HG02610 (cell line): ENCODE results near the gene SPTSSA.

ENCODE experiments used
- ATAC-seq: cut with Tn5 transposase; IDR thresholded peaks from one replicate; pipeline ENCODE4 v1.9.1; 2021; ENCODE audit warnings: mild to moderate bottlenecking, moderate library complexity; ENCODE audit not compliant: unreplicated experiment

Gene SPTSSA

GRCh38 chr14:34472706-34473279 lies 10.8 kb upstream of the SPTSSA start:
- no peak for ATAC-seq

GRCh38 chr14:34470319-34470718 lies 8.3 kb upstream of the SPTSSA start:
- peak; percentile 58 for ATAC-seq

- no peak for ATAC-seq
Observed at GRCh38 chr14:34466691-34467090, 4.7 kb upstream of the SPTSSA start.

- ATAC-seq, result no peak
Observed at GRCh38 chr14:34465069-34465859, 3.2 kb upstream of the SPTSSA start.

GRCh38 chr14:34463598-34463961 lies 1.5 kb upstream of the SPTSSA start:
- ATAC-seq, result no peak

- peak; percentile 42 for ATAC-seq
Observed at GRCh38 chr14:34461334-34462131, 507 bp downstream of the SPTSSA start.

- ATAC-seq, result no peak
Observed at GRCh38 chr14:34460841-34461240, 1.2 kb downstream of the SPTSSA start.

- no peak for ATAC-seq
Observed at GRCh38 chr14:34460295-34460694, 1.7 kb downstream of the SPTSSA start.

- ATAC-seq, result no peak
Observed at GRCh38 chr14:34457186-34457585, 4.9 kb downstream of the SPTSSA start.

GRCh38 chr14:34453226-34453625 lies 8.8 kb downstream of the SPTSSA start:
- no peak for ATAC-seq

GRCh38 chr14:34452258-34452822 lies 9.7 kb downstream of the SPTSSA start:
- ATAC-seq, result no peak

- ATAC-seq, result no peak
Observed at GRCh38 chr14:34450958-34451357, 11.1 kb downstream of the SPTSSA start.

- ATAC-seq, result no peak
Observed at GRCh38 chr14:34450542-34450915, 11.5 kb downstream of the SPTSSA start.

GRCh38 chr14:34449819-34450541 lies 12.1 kb downstream of the SPTSSA start:
- no peak for ATAC-seq

- no peak for ATAC-seq
Observed at GRCh38 chr14:34439090-34439489, 22.9 kb downstream of the SPTSSA start.

GRCh38 chr14:34438438-34438837 lies 23.6 kb downstream of the SPTSSA start:
- ATAC-seq, result no peak

- no peak for ATAC-seq
Observed at GRCh38 chr14:34437729-34438080, 24.3 kb downstream of the SPTSSA start.

GRCh38 chr14:34436960-34437728 lies 24.9 kb downstream of the SPTSSA start:
- ATAC-seq, result no peak

GRCh38 chr14:34436118-34436905 lies 25.7 kb downstream of the SPTSSA start:
- ATAC-seq, result no peak
